GM23248 (cell line): ENCODE data around the gene RBM24.

Source experiments
- EZH2 ChIP-seq: fragments of 200-600 bp; sonication (generic); IDR thresholded peaks from 2 replicates; pipeline ENCODE4 v1.6.1; 2018; ENCODE audit warnings: antibody characterized with exemption, mild to moderate bottlenecking; ENCODE audit not compliant: insufficient read depth, poor library complexity, severe bottlenecking
- EZH2phosphoT487 ChIP-seq: fragments of 200-600 bp; sonication (generic); IDR thresholded peaks from 2 replicates; pipeline ENCODE4 v1.6.1; 2018; ENCODE audit warnings: antibody characterized with exemption, moderate library complexity, mild to moderate bottlenecking, low read depth; ENCODE audit not compliant: insufficient read depth

DNA sequence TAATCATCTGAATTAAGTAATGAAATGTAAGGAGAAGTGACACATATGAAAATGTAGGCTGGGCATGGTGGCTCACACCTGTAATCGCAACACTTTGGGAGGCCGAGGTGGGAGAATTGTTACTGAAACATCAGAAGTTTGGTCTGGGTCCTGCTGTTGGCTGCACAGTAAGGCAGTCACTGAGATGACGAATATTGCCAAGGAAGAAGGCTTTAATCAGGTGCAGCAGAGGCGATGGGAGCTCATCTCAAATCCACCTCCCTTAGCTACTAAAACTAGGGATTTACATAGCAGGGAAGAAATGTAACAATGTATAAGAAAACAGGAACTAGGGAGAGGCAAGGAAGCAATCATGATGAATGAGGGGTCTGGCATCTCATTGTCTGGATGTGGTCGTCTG lies 50.1 kb downstream of the RBM24 start:
- TF ChIP-seq EZH2 (no peak), EZH2phosphoT487 (no peak)
